Measurements from ENCODE around the gene PIP5K1B.

- no peak for TF ChIP-seq CTCF (IDR thresholded peaks at IDR 0.05)
- no peak for TF ChIP-seq EP300 (IDR thresholded peaks at IDR 0.05)
- no peak for TF ChIP-seq POLR2A (IDR thresholded peaks at IDR 0.05)
Observed at GRCh38 chr9:68950188-68950587, 245.1 kb downstream of the PIP5K1B start.

Measured in sigmoid colon (tissue), 4 donors.